Mesenchymal stem cell (in vitro differentiated cells and primary cell): ENCODE data around the gene TMEM44.

ENCODE experiments used
- DNase-seq: peaks from one replicate; pipeline ENCODE4 v3.0.0-alpha.2; 2013
- H2AFZ ChIP-seq: one replicate; pipeline ENCODE4 v1.6.1; 2013; ENCODE audit warnings: low read depth, mild to moderate bottlenecking, control low read depth, inconsistent platforms, low read length, moderate library complexity
- H2AK5ac ChIP-seq: 2 replicates; pipeline ENCODE4 v1.6.1; 2013; ENCODE audit warnings: low read length, moderate library complexity, mild to moderate bottlenecking, inconsistent platforms; ENCODE audit not compliant: severe bottlenecking
- H2BK120ac ChIP-seq: one replicate; pipeline ENCODE4 v1.6.1; 2013; ENCODE audit warnings: low read depth, mild to moderate bottlenecking, inconsistent platforms, low read length, moderate library complexity
- H2BK12ac ChIP-seq, 2 experiments: one replicate each; pipeline ENCODE4 v1.6.1; 2013; ENCODE audit warnings: inconsistent platforms in 2 of 2, low read length in 2 of 2, mild to moderate bottlenecking in 2 of 2, moderate library complexity in 2 of 2, control low read depth in 1 of 2
- H2BK15ac ChIP-seq: one replicate; pipeline ENCODE4 v1.6.1; 2013; ENCODE audit warnings: mild to moderate bottlenecking, low read depth, inconsistent platforms; ENCODE audit not compliant: poor library complexity, severe bottlenecking
- H2BK5ac ChIP-seq: 2 replicates; pipeline ENCODE4 v1.6.1; 2013; ENCODE audit warnings: low read depth, mild to moderate bottlenecking, low read length, control low read depth, inconsistent platforms; ENCODE audit not compliant: poor library complexity, severe bottlenecking
- H3K14ac ChIP-seq, 2 experiments: one replicate each; pipeline ENCODE4 v1.6.1; 2013; ENCODE audit warnings: inconsistent platforms in 2 of 2, low read length in 2 of 2, control low read depth in 1 of 2, mild to moderate bottlenecking in 1 of 2, moderate library complexity in 1 of 2
- H3K18ac ChIP-seq, 2 experiments: one replicate each; pipeline ENCODE4 v1.6.1; 2013; ENCODE audit warnings: inconsistent platforms in 2 of 2, low read length in 2 of 2, control low read depth in 1 of 2, low read depth in 1 of 2, mild to moderate bottlenecking in 1 of 2
- H3K23ac ChIP-seq, 2 experiments: one replicate each; pipeline ENCODE4 v1.6.1; 2013; ENCODE audit warnings: inconsistent platforms in 2 of 2, low read length in 2 of 2, mild to moderate bottlenecking in 2 of 2, moderate library complexity in 2 of 2, control low read depth in 1 of 2
- H3K27ac ChIP-seq: 2 replicates; pipeline ENCODE4 v1.5.1; 2013; ENCODE audit warnings: mild to moderate bottlenecking, moderate library complexity, low read length, control low read depth, inconsistent platforms; ENCODE audit not compliant: poor library complexity, severe bottlenecking
- H3K27me3 ChIP-seq, 2 experiments: 2 replicates each; pipeline versions ENCODE4 v1.6.1 to v1.7.0; 2013; ENCODE audit warnings: low read length in 2 of 2, mild to moderate bottlenecking in 2 of 2, moderate library complexity in 2 of 2, control low read depth in 1 of 2, inconsistent platforms in 1 of 2; ENCODE audit not compliant: control insufficient read depth in 1 of 2, insufficient read depth in 1 of 2
- H3K36me3 ChIP-seq, 2 experiments: 2 replicates each; pipeline versions ENCODE4 v1.6.1 to v1.7.0; 2013; ENCODE audit warnings: low read length in 2 of 2, control low read depth in 1 of 2, inconsistent platforms in 1 of 2, low read depth in 1 of 2, mild to moderate bottlenecking in 1 of 2; ENCODE audit not compliant: insufficient read depth in 2 of 2, control insufficient read depth in 1 of 2
- H3K4ac ChIP-seq, 2 experiments: one replicate each; pipeline ENCODE4 v1.6.1; 2013; ENCODE audit warnings: inconsistent platforms in 2 of 2, low read length in 2 of 2, mild to moderate bottlenecking in 2 of 2, moderate library complexity in 2 of 2, control low read depth in 1 of 2, low read depth in 1 of 2
- H3K4me1 ChIP-seq: 2 replicates; pipeline ENCODE4 v1.6.1; 2013; ENCODE audit warnings: low read depth, low read length, control low read depth; ENCODE audit not compliant: control insufficient read depth, insufficient read depth
- H3K4me2 ChIP-seq: 2 replicates; pipeline ENCODE4 v1.6.1; 2013; ENCODE audit warnings: low read length, mild to moderate bottlenecking, inconsistent platforms; ENCODE audit not compliant: poor library complexity, severe bottlenecking
- H3K4me3 ChIP-seq, 2 experiments: 2 replicates each; pipeline versions ENCODE4 v1.5.1 to v1.7.0; 2013; ENCODE audit warnings: low read length in 2 of 2, mild to moderate bottlenecking in 2 of 2, control low read depth in 1 of 2, low read depth in 1 of 2; ENCODE audit not compliant: insufficient read depth in 1 of 2
- H3K79me1 ChIP-seq: replicated peaks from 2 replicates; pipeline ENCODE4 v1.6.1; 2013; ENCODE audit warnings: mild to moderate bottlenecking, control low read depth, low read length, inconsistent platforms; ENCODE audit not compliant: poor library complexity, severe bottlenecking
- H3K9ac ChIP-seq: 2 replicates; pipeline ENCODE4 v1.7.0; 2013; ENCODE audit warnings: mild to moderate bottlenecking, low read length, moderate library complexity
- H3K9me3 ChIP-seq: 2 replicates; pipeline ENCODE4 v1.7.0; 2013; ENCODE audit warnings: mild to moderate bottlenecking, low read length; ENCODE audit not compliant: control insufficient read depth
- H4K8ac ChIP-seq: one replicate; pipeline ENCODE4 v1.6.1; 2013; ENCODE audit warnings: inconsistent platforms, mild to moderate bottlenecking, low read length, moderate library complexity
- H4K91ac ChIP-seq: one replicate; pipeline ENCODE4 v1.6.1; 2013; ENCODE audit warnings: mild to moderate bottlenecking, low read length, inconsistent platforms
- WGBS: methylation state at CpG from one replicate; pipeline ENCODE4 v1.1.7; 2013; ENCODE audit warnings: mixed read lengths; 5-methylcytosine and 5-hydroxymethylcytosine counted together

Gene TMEM44

GRCh38 chr3:194618858-194619608 lies 14.2 kb downstream of the TMEM44 start:
- Histone ChIP-seq H3K23ac (peak overlapping the region in 1 of 2 experiments; percentile 76), H3K4me3 (no peak overlapping the region), H3K14ac (peak overlapping the region in 1 of 2 experiments; percentile 27), H3K9me3 (no peaks in the 10 kb centered on the region), H4K91ac (no peak overlapping the region), H2AFZ (no peak overlapping the region), H2BK12ac (no peak overlapping the region), H4K8ac (no peak overlapping the region), H2BK15ac (no peak overlapping the region), H2AK5ac (no peak overlapping the region), H3K4me2 (no peak overlapping the region), H2BK5ac (no peak overlapping the region), H3K4ac (no peak overlapping the region), H3K9ac (no peak overlapping the region), H3K79me1 (peaks cover 5% of the 10 kb centered on the region), H3K27ac (no peak overlapping the region), H2BK120ac (no peak overlapping the region), H3K4me1 (peaks cover 7% of the 10 kb centered on the region), H3K27me3 (no peaks in the 10 kb centered on the region), H3K36me3 (peaks cover 36 to 58% of the 10 kb centered on the region in 2 experiments), H3K18ac (peak overlapping the region in 1 of 2 experiments; percentile 38)
- WGBS: 90% methylated on average over 23 of the region's 23 CpGs
- no peak for DNase-seq

- no peaks in the 10 kb centered on the region for H3K9me3 ChIP-seq
- H3K4me1 ChIP-seq: peaks cover 5% of the 10 kb centered on the region
- H3K4me3 ChIP-seq: no peak overlapping the region
- H2BK120ac ChIP-seq: no peak overlapping the region
- H3K9ac ChIP-seq: no peak overlapping the region
- H3K14ac ChIP-seq: no peak overlapping the region
- H3K23ac ChIP-seq: no peak overlapping the region
- H2AK5ac ChIP-seq: no peak overlapping the region
- no peak overlapping the region for H4K91ac ChIP-seq
- H3K18ac ChIP-seq: no peak overlapping the region
- H3K79me1 ChIP-seq: no peaks in the 10 kb centered on the region
- H2BK15ac ChIP-seq: no peak overlapping the region
- H4K8ac ChIP-seq: no peak overlapping the region
- H3K27me3 ChIP-seq: no peaks in the 10 kb centered on the region
- H3K4ac ChIP-seq: no peak overlapping the region
- H2BK12ac ChIP-seq: no peak overlapping the region
- H3K4me2 ChIP-seq: no peak overlapping the region
- H3K27ac ChIP-seq: no peak overlapping the region
- DNase-seq: no peak
- no peak overlapping the region for H2AFZ ChIP-seq
- no peak overlapping the region for H2BK5ac ChIP-seq
- peaks cover 24 to 47% of the 10 kb centered on the region in 2 experiments for H3K36me3 ChIP-seq
- 95% methylated on average over 8 of the region's 9 CpGs for WGBS
Observed at GRCh38 chr3:194617827-194618226, 15.4 kb downstream of the TMEM44 start.

DNA sequence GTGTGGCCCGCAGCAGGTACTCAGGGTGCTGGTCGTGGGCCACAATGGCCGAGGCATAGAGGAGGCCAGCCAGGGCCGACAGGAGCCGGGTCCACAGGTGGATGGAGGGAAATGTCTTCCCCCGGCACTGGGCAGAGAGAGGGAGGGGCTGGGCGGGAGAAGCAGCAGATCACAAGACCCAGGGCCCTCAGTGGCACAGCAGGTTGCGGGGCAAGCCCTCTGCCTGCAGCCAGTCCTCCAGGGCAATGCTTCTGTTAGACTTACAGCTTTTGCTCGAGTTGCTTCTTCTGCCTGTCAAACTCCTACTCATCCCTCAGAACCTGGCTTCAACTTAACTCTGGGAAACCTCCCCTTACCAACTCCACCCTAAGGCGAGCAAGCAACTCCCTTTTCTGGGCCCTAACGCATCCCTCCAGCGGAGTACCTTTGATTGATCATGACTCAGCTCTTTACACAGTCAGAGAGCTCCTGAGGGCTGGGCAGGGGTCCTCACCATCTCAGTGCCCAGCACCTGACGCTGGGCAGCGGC lies 16.0 kb downstream of the TMEM44 start:
- H3K79me1 ChIP-seq: no peaks in the 10 kb centered on the region
- H3K36me3 ChIP-seq: peaks cover 20 to 44% of the 10 kb centered on the region in 2 experiments
- H3K23ac ChIP-seq: no peak overlapping the region
- H3K9ac ChIP-seq: no peak overlapping the region
- H3K18ac ChIP-seq: peak overlapping the region in 1 of 2 experiments; percentile 1
- H4K8ac ChIP-seq: peak overlapping the region; percentile 57
- H3K4me2 ChIP-seq: no peak overlapping the region
- H3K4me3 ChIP-seq: no peak overlapping the region
- H3K27me3 ChIP-seq: no peaks in the 10 kb centered on the region
- H2BK12ac ChIP-seq: no peak overlapping the region
- H2AFZ ChIP-seq: no peak overlapping the region
- H2BK120ac ChIP-seq: no peak overlapping the region
- H2AK5ac ChIP-seq: no peak overlapping the region
- H4K91ac ChIP-seq: no peak overlapping the region
- no peak overlapping the region for H3K27ac ChIP-seq
- WGBS: 95% methylated on average over 14 of the region's 14 CpGs
- no peaks in the 10 kb centered on the region for H3K9me3 ChIP-seq
- H3K4me1 ChIP-seq: peaks cover 5% of the 10 kb centered on the region
- peak overlapping the region; percentile 12 for H2BK15ac ChIP-seq
- H3K14ac ChIP-seq: peak overlapping the region in 1 of 2 experiments; percentile 4
- no peak overlapping the region for H2BK5ac ChIP-seq
- DNase-seq: no peak
- H3K4ac ChIP-seq: no peak overlapping the region

DNA sequence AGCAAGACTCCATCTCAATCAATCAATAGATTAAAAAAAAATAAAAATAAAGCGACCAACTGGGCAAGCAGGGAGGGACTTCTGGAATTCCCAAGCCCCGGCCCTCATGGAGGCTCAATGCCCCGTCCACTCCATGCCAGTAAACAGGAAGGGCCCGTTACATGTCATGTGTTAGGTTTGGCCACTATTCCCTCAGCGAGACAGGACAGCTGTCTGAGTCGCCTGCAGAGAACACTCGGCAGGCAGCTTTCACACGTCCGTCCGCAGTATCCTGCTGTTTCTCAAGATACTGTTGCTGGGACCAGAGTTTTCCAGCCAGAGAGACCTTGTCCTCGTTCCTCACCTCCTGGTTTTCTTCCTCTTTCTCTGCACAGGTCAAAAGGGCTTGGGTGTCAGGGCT lies 18.0 kb downstream of the TMEM44 start:
- no peak overlapping the region for H4K91ac ChIP-seq
- 54% methylated on average over 10 of the region's 11 CpGs for WGBS
- peaks cover 18 to 44% of the 10 kb centered on the region in 2 experiments for H3K36me3 ChIP-seq
- H3K79me1 ChIP-seq: no peaks in the 10 kb centered on the region
- no peak overlapping the region for H3K27ac ChIP-seq
- DNase-seq: peak; percentile 56
- no peak overlapping the region for H3K14ac ChIP-seq
- no peak overlapping the region for H3K18ac ChIP-seq
- H3K4me2 ChIP-seq: no peak overlapping the region
- H3K9ac ChIP-seq: no peak overlapping the region
- H2BK120ac ChIP-seq: no peak overlapping the region
- no peaks in the 10 kb centered on the region for H3K27me3 ChIP-seq
- H2BK12ac ChIP-seq: peak overlapping the region in 1 of 2 experiments; percentile 21
- no peak overlapping the region for H3K4me3 ChIP-seq
- no peak overlapping the region for H2AFZ ChIP-seq
- H3K9me3 ChIP-seq: no peaks in the 10 kb centered on the region
- peak overlapping the region; percentile 57 for H4K8ac ChIP-seq
- no peak overlapping the region for H3K23ac ChIP-seq
- no peaks in the 10 kb centered on the region for H3K4me1 ChIP-seq
- no peak overlapping the region for H3K4ac ChIP-seq
- peak overlapping the region; percentile 36 for H2BK15ac ChIP-seq
- no peak overlapping the region for H2BK5ac ChIP-seq
- H2AK5ac ChIP-seq: no peak overlapping the region
